Colon (tissue), 2 donors: ENCODE results near the gene FMOD.

Experiments
- FAIRE-seq: peaks from 2 replicates; lab custom pipeline; 2012; peaks lifted over from hg19 to GRCh38; lab: Jason Lieb, UNC
- donor health status: control.
- donor health status: control.

The FMOD gene

GRCh38 chr1:203361945-203362719 lies 11.2 kb upstream of the FMOD start:
- no peak for FAIRE-seq

GRCh38 chr1:203360547-203361185 lies 9.7 kb upstream of the FMOD start:
- FAIRE-seq = no peak

- FAIRE-seq = no peak
Measured at GRCh38 chr1:203359010-203359571, 8.2 kb upstream of the FMOD start.

- no peak for FAIRE-seq
Measured at GRCh38 chr1:203354246-203354645, 3.3 kb upstream of the FMOD start.

DNA sequence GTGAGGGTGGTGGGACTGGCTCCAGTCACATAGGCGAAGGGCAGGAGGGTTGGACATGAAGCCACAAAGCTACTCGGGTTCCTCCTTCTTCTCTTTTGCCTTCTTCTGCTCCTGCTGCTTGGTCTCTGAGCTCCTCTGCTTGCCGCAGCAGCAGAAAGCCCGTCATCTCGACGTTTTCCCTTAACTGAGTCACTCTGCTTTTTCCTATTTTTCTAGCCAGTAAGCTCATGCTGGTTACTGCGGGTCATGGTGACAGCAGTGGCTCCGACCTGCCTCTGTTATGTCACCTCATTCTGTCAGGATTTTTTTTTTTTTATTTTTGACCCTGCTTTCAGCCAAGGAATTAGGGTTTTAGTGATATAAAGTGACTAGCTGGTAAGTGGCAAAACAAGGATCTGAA lies 2.6 kb upstream of the FMOD start:
- no peak for FAIRE-seq

GRCh38 chr1:203349773-203350524 lies 973 bp downstream of the FMOD start:
- FAIRE-seq = no peak

DNA sequence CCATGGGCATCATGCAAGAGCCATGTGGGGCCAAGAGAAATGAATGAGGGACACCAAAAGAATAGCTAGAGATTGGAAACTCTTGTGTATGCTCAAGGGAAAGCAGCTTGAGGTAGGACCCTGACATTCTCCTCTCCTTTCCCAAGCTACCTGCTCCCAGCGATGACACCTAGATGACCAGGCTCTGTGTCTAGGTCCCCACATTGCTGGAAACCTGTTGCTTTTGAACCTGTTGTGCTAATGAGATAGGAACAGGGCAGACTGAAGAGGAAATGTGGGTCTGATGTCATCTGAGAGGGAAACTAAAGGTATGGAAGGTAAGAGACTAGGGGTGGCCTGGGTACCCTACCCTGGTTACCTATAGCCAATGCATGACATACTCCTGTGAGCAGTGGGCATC lies 1.8 kb downstream of the FMOD start:
- no peak for FAIRE-seq

DNA sequence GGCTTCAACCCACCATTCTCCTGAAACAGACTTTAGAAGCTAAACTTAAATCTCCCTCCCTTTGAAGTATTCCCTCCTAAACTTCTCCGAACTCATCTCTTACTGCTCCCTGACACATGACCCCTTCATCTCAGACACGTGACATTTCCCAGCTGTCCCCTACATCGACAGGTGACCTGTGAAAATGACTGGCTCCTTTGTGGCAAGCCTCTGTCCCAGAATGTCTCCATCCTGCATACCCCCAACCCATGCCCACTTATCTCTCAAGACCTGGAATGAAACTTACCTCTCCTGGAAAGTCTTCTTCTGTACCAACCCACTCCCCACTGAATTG lies 4.2 kb downstream of the FMOD start:
- FAIRE-seq = no peak

DNA sequence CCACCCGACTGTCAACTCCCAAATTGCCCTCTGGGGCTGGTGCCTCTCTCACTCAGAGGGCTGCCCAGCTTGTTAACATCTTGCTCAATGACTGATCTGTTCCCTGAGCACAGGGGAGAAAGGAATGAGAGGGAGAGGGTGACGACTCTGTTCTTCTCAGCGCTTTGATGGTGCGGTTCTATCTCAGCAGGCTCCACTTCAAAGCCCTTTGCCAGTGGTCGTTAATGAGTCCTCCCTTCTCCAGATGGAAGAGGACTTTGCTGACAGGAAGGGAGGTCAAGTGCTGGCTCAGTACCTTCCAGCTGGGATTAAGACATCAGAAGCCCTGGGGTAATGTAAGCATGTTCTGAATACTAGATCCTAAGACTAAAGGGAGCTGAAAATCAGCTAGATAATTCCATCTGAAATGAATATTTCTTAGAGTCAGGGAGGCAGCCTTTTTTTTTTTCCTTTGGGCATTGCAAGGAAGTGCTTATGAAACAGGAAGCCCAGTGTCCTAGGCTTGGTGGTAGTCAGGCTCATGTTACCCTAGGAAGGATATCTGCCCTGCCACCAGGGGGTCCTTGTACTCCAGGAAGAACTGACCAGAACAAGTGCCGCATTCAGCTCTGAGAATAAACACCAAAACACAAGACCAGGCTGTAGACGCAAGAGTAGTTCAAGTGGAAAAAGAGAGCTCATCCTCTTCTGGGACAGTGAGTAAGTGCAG lies 4.7 kb downstream of the FMOD start:
- no peak for FAIRE-seq

DNA sequence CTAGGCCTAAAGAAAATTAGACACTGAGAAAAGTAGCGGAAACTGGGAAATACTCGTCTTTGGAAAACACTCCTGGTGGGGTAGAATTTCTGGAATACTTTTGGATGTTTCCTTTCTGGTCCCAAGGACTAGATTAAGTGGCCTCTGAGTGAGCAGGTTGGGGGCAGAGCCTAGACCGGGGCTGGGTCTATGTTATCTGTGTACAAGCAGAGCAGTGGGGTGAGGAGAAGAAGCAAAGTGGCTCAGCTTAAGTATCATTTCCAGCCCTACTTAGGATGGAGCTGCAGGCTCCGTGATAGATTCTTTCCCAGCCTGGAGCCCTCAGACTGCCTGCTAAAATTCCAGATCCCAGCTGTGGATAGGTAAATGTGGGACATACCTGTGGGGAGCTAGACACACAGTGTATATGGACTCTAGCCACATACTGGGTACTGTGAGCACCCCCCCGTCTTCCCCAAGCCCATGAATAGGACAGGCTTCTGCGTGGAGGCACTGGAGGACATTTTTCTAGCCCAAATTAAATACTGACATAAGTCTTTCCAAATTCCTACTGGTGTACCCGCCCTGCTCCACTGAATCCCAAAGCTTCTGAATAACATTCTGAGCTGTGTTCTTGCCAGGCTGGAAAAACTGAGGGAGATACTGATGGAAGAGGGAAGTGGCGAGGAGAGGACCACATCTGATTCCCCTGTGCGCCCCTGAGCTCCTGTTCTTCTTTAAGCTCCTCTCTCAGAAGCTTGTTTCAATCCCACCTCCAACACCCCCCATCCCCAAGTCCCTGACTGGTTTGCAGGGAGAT lies 6.8 kb downstream of the FMOD start:
- no peak for FAIRE-seq

DNA sequence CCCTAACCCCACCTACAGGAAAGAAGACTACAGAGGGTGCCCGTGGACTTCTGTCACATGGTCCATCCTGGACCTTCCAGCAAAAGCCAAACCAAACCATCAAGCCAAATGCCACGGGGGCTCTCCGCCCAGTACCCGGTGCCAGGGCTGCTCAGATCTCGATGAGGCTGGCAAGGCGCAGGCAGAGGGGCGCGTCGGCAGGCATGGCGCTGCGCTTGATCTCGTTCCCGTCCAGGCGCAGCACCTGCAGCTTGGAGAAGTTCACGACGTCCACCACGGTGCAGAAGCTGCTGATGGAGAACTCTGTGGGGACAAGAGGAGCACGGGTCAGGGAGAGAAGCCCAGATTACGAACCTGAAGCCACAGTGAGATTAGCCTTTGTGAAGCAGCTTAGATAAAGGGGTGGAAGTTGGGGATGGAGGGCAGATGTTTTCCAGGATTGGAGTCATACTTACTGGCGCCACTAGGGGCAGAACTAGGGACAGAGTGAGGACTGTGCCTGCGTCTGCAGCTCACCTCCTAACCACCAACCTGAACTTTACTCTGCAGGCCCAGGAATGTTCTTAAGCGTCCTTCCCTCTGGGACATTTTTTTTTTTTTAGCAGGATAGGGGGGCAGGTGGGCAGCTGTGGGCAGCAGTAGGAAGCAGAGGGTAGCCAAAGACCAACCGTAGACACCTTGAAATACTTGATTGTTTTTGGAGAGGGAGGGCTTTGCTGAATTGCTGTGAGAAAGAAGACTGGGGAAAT lies 8.6 kb downstream of the FMOD start:
- FAIRE-seq = no peak

- FAIRE-seq = no peak
Measured at GRCh38 chr1:203340112-203340790, 10.7 kb downstream of the FMOD start.

DNA sequence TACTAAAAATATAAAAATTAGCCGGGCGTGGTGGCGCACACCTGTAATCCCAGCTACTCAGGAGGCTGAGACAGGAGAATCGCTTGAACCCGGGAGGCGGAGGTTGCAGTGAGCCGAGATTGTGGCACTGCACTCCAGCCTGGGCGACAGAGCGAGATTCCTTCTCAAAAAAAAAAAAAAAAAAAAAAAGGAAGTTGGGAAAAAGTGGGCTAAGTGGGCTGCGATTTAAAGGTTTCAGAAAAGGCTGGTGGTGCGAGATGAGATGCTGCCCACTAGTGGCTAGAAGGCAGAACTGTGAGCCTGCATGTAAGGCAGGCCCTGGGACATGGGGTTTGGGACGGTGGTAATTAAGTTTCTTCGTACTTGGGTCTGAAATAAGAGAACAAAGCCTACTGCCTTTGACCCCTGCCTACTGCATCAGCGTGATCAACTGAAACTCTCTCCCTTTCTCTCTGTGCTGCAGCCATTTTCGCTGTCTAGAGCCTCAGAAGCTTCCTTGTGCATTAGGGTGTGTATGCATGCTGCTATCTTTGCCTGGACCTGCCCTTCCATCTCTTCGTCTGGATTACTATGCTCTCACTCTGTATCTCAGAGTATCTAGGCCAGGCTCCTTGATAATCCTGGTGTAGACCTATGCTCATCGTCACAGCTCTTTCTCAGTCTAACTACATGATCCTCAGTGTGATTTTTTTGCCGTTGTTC lies 12.4 kb downstream of the FMOD start:
- no peak for FAIRE-seq

GRCh38 chr1:203336097-203336496 lies 14.8 kb downstream of the FMOD start:
- no peak for FAIRE-seq

GRCh38 chr1:203335503-203335902 lies 15.4 kb downstream of the FMOD start:
- FAIRE-seq = no peak

DNA sequence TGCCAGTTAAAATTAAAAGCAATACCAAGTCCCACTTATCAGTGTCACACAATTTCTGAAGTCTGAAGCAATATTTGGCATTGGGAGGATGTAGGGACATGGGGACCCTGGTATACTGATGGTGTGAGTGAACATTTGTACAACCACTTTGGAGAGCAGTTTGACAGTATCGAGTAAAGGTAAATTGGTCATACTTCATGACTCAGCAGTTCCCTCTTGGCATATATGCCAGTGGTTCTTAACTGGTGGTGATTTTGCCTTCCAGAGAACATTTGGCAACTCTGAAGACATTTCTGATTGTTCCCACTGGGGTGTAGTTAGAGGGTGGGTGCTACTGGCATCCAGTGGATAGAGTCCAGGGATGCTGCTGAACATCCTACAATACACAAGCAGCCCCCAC lies 19.7 kb downstream of the FMOD start:
- FAIRE-seq = no peak

DNA sequence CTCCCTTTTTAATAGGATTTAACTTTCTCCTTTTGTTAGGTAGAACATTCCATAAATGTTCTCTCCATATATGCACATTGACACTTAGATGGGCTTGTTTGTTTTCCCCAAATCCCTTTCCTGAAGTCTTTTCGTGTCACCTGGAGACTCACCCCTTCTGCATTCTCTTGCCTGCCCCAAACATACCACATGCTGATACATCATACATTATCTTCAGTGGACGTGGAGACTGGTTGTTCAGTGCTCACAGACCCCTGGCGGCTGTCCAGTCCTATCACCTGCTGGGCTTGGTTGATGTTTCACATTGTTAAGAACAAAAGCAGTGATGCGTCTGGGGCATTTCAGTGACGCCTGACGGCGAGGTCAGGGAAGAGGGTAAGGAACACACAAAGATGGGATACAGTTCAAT lies 22.2 kb downstream of the FMOD start:
- FAIRE-seq = no peak

- no peak for FAIRE-seq
Measured at GRCh38 chr1:203327684-203328457, 23.1 kb downstream of the FMOD start.
